Measurements from ENCODE around the gene DBNL.

DNA sequence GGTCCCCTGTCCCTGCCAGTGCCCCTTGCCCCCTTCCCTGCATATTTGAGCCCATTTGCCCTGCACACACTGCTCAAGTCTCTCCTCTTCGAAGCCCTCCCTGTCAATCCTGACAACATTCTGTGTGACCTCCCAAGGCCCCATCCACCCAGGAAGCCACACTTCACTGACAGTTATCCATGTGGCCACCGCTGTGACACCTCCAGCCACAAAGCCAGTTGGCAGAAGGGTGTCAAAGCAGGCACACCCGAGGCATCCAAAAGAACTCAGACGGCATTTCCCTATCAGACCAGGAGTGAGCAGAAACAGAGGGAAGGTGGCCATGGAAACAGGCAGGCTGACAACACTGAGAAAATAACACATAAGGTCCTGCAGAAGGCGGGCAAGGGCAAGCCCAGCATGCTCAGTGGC is 33.2 kb downstream of the DBNL start:
- TF ChIP-seq, protein P1, sequence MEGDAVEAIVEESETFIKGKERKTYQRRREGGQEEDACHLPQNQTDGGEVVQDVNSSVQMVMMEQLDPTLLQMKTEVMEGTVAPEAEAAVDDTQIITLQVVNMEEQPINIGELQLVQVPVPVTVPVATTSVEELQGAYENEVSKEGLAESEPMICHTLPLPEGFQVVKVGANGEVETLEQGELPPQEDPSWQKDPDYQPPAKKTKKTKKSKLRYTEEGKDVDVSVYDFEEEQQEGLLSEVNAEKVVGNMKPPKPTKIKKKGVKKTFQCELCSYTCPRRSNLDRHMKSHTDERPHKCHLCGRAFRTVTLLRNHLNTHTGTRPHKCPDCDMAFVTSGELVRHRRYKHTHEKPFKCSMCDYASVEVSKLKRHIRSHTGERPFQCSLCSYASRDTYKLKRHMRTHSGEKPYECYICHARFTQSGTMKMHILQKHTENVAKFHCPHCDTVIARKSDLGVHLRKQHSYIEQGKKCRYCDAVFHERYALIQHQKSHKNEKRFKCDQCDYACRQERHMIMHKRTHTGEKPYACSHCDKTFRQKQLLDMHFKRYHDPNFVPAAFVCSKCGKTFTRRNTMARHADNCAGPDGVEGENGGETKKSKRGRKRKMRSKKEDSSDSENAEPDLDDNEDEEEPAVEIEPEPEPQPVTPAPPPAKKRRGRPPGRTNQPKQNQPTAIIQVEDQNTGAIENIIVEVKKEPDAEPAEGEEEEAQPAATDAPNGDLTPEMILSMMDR (IDR thresholded peaks at IDR 0.05; ENCODE audit: insufficient read depth, low read length, poor library complexity, severe bottlenecking) = no peak
- TF ChIP-seq EZH2phosphoT487 (conservative IDR thresholded peaks at IDR 0.05; ENCODE audit: low read length) = no peak

All from SU-DHL-6 (cell line).